BE2C (cell line): ENCODE data around the gene RNF212B.

Experiments used
- DNase-seq: peaks from one replicate; pipeline ENCODE4 v3.0.0-alpha.2; 2020
- H3K27me3 ChIP-seq: fragments of 250-450 bp; sonication (Bioruptor Pico); 2 replicates; pipeline ENCODE4 v1.5.1; 2020; ENCODE audit warnings: mild to moderate bottlenecking
- H3K36me3 ChIP-seq: fragments of 250-450 bp; sonication (Bioruptor Pico); 2 replicates; pipeline ENCODE4 v1.5.1; 2020; ENCODE audit warnings: mild to moderate bottlenecking
- H3K4me1 ChIP-seq: fragments of 250-450 bp; sonication (Bioruptor Pico); 2 replicates; pipeline ENCODE4 v1.5.1; 2020
- H3K4me3 ChIP-seq: 2 replicates; pipeline ENCODE4 v1.5.1; 2011; ENCODE audit warnings: low read depth, low read length
- H3K9me3 ChIP-seq: fragments of 250-450 bp; sonication (Bioruptor Pico); 2 replicates; pipeline ENCODE4 v1.5.1; 2020
- TF ChIP-seq, protein P1 (sequence below): IDR thresholded peaks from 2 replicates; pipeline ENCODE4 v1.5.1; 2012; ENCODE audit warnings: mild to moderate bottlenecking, low read depth, low read length

Gene RNF212B

DNA sequence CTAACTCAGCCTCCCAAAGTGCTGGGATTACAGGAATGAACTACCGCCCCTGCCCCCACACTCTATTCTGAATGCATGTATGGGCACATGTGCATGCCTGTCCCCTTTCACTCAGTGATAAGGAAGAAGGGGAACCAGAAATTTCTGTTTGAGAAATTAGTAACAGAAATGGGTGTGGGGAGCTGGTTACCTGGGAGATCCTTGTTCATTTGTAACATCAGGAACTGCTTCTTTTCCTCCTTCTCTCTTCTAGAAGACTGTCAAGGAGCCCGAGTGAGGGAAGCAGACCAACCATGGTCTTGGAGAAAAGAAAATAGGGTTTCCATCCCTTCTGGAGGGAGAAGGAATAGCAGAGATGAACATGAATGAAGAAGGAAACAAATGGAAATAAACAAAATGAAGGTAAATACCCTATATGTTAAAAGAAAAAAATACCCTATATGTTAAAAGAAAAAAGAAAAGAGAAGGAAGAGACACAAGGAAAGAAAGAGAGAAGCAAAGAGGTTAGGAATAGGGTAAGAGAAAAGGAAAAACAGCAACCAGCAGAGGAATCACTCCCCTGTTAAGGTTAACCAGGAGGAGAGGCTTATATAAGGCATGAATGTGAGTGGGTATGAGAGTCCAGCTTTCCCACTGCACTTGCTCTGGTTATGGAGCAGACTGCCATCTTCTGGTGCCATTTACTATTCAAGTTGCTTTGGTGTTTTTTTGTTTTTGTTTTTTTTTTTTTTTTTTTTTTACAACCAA, 61.6 kb downstream of the RNF212B start:
- Histone ChIP-seq H3K9me3 (no peaks in the 10 kb centered on the region), H3K27me3 (peaks cover 3% of the 10 kb centered on the region; the same call in 1 of the 2 replicates), H3K36me3 (no peaks in the 10 kb centered on the region), H3K4me1 (no peaks in the 10 kb centered on the region), H3K4me3 (no peak overlapping the region)
- peak; percentile 46 for DNase-seq
- TF ChIP-seq, protein P1, sequence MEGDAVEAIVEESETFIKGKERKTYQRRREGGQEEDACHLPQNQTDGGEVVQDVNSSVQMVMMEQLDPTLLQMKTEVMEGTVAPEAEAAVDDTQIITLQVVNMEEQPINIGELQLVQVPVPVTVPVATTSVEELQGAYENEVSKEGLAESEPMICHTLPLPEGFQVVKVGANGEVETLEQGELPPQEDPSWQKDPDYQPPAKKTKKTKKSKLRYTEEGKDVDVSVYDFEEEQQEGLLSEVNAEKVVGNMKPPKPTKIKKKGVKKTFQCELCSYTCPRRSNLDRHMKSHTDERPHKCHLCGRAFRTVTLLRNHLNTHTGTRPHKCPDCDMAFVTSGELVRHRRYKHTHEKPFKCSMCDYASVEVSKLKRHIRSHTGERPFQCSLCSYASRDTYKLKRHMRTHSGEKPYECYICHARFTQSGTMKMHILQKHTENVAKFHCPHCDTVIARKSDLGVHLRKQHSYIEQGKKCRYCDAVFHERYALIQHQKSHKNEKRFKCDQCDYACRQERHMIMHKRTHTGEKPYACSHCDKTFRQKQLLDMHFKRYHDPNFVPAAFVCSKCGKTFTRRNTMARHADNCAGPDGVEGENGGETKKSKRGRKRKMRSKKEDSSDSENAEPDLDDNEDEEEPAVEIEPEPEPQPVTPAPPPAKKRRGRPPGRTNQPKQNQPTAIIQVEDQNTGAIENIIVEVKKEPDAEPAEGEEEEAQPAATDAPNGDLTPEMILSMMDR, result peak; percentile 52

DNA sequence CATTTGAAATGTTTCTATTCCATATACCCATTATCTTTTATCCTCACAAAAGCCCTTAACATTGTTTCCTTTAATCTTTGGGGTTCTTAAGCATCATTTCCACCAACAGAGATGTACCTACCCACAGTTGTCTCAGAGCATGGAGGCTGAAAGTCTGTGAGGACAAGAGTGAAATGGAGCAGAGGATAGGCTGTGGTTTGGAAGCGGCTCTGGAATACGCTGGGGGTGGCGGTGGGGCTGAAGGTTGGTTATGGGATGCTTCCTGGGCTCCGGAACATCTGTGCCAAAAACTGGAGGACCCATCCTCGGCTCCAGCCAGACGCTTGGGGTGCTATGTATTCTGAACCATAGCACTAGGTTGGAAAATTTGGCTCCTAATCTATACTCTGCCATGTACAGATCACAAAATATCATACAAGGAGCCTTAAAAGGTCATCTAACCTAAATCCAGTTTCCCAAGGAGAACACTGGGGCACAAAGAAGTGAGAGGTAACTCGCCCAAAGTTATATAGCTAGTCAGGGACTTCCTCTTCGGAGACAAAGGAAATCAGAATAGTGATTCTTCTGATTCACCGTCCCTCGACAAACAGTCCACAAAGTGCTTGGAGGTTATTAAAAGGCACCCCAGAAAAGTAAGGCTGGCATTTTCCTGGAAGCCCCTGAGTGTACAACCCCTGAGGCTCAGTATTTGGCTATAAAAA, 62.4 kb downstream of the RNF212B start:
- Histone ChIP-seq H3K4me1 (no peaks in the 10 kb centered on the region), H3K36me3 (no peaks in the 10 kb centered on the region), H3K9me3 (no peaks in the 10 kb centered on the region), H3K4me3 (peak overlapping the region; percentile 87), H3K27me3 (no peaks in the 10 kb centered on the region)
- TF ChIP-seq, protein P1, result no peak
- no peak for DNase-seq

DNA sequence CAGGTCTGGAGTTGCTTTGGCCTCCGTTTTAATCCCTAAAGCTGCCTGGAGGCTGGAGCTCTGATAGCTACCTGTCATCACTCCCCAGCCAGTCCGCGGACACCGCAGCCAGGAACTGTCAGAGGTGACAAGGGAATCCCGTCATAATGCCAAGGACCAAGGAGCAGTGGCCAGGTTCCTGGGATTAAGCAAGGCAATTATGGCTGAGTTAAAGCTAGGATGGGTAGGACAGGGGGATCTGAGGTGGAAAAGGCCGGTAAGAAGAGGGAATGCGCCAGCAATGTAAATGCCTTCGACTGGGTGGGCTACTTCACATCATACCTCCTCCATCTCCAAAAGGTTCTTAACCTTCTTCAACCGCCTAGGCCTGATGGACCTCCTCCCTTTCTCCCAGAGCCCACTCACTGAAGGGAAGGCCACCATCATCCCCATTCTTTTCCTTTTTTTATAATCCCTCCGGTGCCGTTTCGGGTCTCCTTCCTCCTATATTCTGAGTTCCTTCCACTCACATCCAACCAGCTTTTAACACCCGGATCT, 63.0 kb downstream of the RNF212B start:
- Histone ChIP-seq H3K36me3 (no peaks in the 10 kb centered on the region), H3K4me3 (peak overlapping the region; percentile 87), H3K4me1 (no peaks in the 10 kb centered on the region), H3K9me3 (no peaks in the 10 kb centered on the region), H3K27me3 (no peaks in the 10 kb centered on the region)
- DNase-seq, result no peak
- TF ChIP-seq, protein P1, result no peak

DNA sequence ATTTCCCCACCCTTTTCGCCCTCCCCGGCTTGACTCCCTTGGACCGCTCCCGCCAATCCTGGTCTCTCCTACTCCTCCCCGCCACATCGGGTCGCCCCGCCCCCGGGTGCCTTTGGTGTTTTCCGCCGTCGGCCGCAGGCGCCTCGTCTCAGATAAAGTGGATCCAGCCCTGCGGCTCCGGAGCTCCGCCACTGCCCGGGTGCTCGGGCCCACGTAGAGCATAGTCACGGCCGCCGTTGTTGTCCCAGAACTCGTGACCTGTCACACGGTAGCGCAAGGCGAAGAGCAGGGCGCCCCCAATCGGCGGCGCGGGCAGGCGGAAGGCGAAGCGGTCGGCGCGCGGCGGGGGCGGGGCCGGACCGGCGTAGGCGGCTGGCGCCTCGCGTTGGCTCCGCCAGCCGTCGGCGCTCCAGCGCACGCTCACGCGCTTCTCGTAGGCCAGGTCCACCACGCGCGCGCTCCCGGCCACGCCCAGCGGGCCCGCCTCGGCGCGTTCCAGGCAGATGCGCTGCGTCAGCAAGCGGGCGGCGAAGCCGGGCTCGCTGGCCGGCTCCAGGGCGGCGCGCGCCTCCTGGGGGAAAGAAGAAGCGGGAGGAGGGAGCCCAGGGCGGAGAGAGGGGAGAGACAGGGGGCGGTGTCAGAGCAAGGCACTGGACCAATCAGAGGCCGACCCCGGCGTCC, 63.7 kb downstream of the RNF212B start:
- Histone ChIP-seq H3K4me3 (peak overlapping the region; percentile 87), H3K4me1 (no peaks in the 10 kb centered on the region), H3K27me3 (no peaks in the 10 kb centered on the region), H3K9me3 (no peaks in the 10 kb centered on the region), H3K36me3 (no peaks in the 10 kb centered on the region)
- TF ChIP-seq, protein P1, result peak; percentile 56
- peak; percentile 99 for DNase-seq

DNA sequence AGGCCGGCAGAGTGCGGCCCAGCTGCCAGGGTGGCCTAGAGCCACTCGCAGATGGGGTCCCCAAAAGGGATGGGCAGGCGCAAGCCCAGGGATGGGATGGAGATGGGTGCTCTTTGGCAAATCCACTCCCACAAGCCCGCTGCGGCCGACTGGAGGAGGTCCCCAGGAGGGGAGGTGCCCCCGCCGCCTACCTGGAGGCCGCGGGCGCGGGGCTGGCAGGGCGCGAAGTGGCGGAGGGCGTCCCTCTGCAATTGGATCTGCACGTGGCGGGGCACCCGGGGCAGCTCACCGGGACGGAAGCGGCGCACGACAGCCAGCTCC, 64.2 kb downstream of the RNF212B start:
- no peaks in the 10 kb centered on the region for H3K9me3 ChIP-seq
- no peaks in the 10 kb centered on the region for H3K36me3 ChIP-seq
- DNase-seq, result no peak
- no peaks in the 10 kb centered on the region for H3K27me3 ChIP-seq
- H3K4me3 ChIP-seq, result peak overlapping the region; percentile 61
- no peaks in the 10 kb centered on the region for H3K4me1 ChIP-seq
- TF ChIP-seq, protein P1, result no peak
